IPS-11a (cell line): ENCODE measurements around the gene FGFR3.

Source experiments
- H3K4me3 ChIP-seq: one replicate; pipeline ENCODE4 v1.5.1; 2013; ENCODE audit warnings: low read depth, low read length, control low read depth

Gene FGFR3

GRCh38 chr4:1801286-1801958 is 8.3 kb downstream of the FGFR3 start:
- H3K4me3 ChIP-seq = no peak overlapping the region

GRCh38 chr4:1802151-1802715 is 9.1 kb downstream of the FGFR3 start:
- no peak overlapping the region for H3K4me3 ChIP-seq

- H3K4me3 ChIP-seq = no peak overlapping the region
Observed at GRCh38 chr4:1802720-1803522, 9.8 kb downstream of the FGFR3 start.

GRCh38 chr4:1803523-1804423 is 10.7 kb downstream of the FGFR3 start:
- H3K4me3 ChIP-seq = no peak overlapping the region

- H3K4me3 ChIP-seq = no peak overlapping the region
Observed at GRCh38 chr4:1804638-1805492, 11.8 kb downstream of the FGFR3 start.

- no peak overlapping the region for H3K4me3 ChIP-seq
Observed at GRCh38 chr4:1805493-1806222, 12.6 kb downstream of the FGFR3 start.

GRCh38 chr4:1806223-1806564 is 13.1 kb downstream of the FGFR3 start:
- no peak overlapping the region for H3K4me3 ChIP-seq

GRCh38 chr4:1806596-1807331 is 13.7 kb downstream of the FGFR3 start:
- no peak overlapping the region for H3K4me3 ChIP-seq

- no peak overlapping the region for H3K4me3 ChIP-seq
Observed at GRCh38 chr4:1807332-1807777, 14.3 kb downstream of the FGFR3 start.

- H3K4me3 ChIP-seq = no peak overlapping the region
Observed at GRCh38 chr4:1808396-1808795, 15.3 kb downstream of the FGFR3 start.

GRCh38 chr4:1808851-1809753 is 16.0 kb downstream of the FGFR3 start:
- H3K4me3 ChIP-seq = no peak overlapping the region

- no peak overlapping the region for H3K4me3 ChIP-seq
Observed at GRCh38 chr4:1809754-1810502, 16.8 kb downstream of the FGFR3 start.

- H3K4me3 ChIP-seq = no peak overlapping the region
Observed at GRCh38 chr4:1810765-1811164, 17.7 kb downstream of the FGFR3 start.

- no peak overlapping the region for H3K4me3 ChIP-seq
Observed at GRCh38 chr4:1812720-1813119, 19.6 kb downstream of the FGFR3 start.

GRCh38 chr4:1813231-1813630 is 20.1 kb downstream of the FGFR3 start:
- no peak overlapping the region for H3K4me3 ChIP-seq

GRCh38 chr4:1813915-1814314 is 20.8 kb downstream of the FGFR3 start:
- H3K4me3 ChIP-seq = no peak overlapping the region

GRCh38 chr4:1814453-1814852 is 21.4 kb downstream of the FGFR3 start:
- H3K4me3 ChIP-seq = no peak overlapping the region
